Neuronal stem cell (in vitro differentiated cells): Measurements from ENCODE around the gene CSMD2.

Experiments used
- DNase-seq: peaks from one replicate; pipeline ENCODE4 v3.0.0-alpha.2; 2013; ENCODE audit warnings: low spot score
- H2AFZ ChIP-seq: one replicate; pipeline ENCODE4 v1.6.1; 2013; ENCODE audit warnings: mild to moderate bottlenecking, low read length, inconsistent platforms
- H2AK5ac ChIP-seq: 2 replicates; pipeline ENCODE4 v1.6.1; 2013; ENCODE audit warnings: low read depth, mild to moderate bottlenecking, inconsistent platforms, low read length, moderate library complexity, mixed read lengths
- H2BK120ac ChIP-seq: 2 replicates; pipeline ENCODE4 v1.6.1; 2013; ENCODE audit warnings: low read depth, mild to moderate bottlenecking, inconsistent platforms, low read length, moderate library complexity, mixed read lengths
- H2BK12ac ChIP-seq: one replicate; pipeline ENCODE4 v1.6.1; 2013; ENCODE audit warnings: low read length, inconsistent platforms
- H2BK15ac ChIP-seq: 2 replicates; pipeline ENCODE4 v1.6.1; 2013; ENCODE audit warnings: mild to moderate bottlenecking, low read length, inconsistent platforms, mixed read lengths
- H2BK5ac ChIP-seq: one replicate; pipeline ENCODE4 v1.6.1; 2013; ENCODE audit warnings: inconsistent platforms, mild to moderate bottlenecking, low read length, moderate library complexity
- H3K14ac ChIP-seq: one replicate; pipeline ENCODE4 v1.6.1; 2013; ENCODE audit warnings: low read length, inconsistent platforms
- H3K18ac ChIP-seq: 2 replicates; pipeline ENCODE4 v1.6.1; 2013; ENCODE audit warnings: low read length, inconsistent platforms
- H3K23ac ChIP-seq: 2 replicates; pipeline ENCODE4 v1.6.1; 2013; ENCODE audit warnings: low read depth, mild to moderate bottlenecking, mixed read lengths, low read length, inconsistent platforms; ENCODE audit not compliant: poor library complexity
- H3K27ac ChIP-seq: replicated peaks from 3 replicates; pipeline ENCODE4 v1.5.1; 2013; ENCODE audit warnings: low read length, inconsistent platforms
- H3K27me3 ChIP-seq, 3 experiments: 2 replicates each; pipeline ENCODE4 v1.6.1; 2013; ENCODE audit warnings: low read length in 3 of 3, mild to moderate bottlenecking in 2 of 3, inconsistent platforms in 1 of 3, low read depth in 1 of 3, mixed read lengths in 1 of 3, moderate library complexity in 1 of 3; ENCODE audit not compliant: control insufficient read depth in 3 of 3, insufficient read depth in 3 of 3
- H3K36me3 ChIP-seq, 2 donors: replicated peaks in 1 of 2; 2 replicates each; pipeline ENCODE4 v1.6.1; 2013; ENCODE audit warnings: low read length in 2 of 2; ENCODE audit not compliant: control insufficient read depth in 2 of 2, insufficient read depth in 2 of 2
- H3K4ac ChIP-seq: 2 replicates; pipeline ENCODE4 v1.6.1; 2013; ENCODE audit warnings: inconsistent platforms, mild to moderate bottlenecking, low read length, moderate library complexity
- H3K4me1 ChIP-seq, 2 donors: 1 replicate in 1 of 2; 2 replicates in 1 of 2; pipeline ENCODE4 v1.6.1; 2013; ENCODE audit warnings: low read length in 2 of 2, low read depth in 1 of 2; ENCODE audit not compliant: control insufficient read depth in 2 of 2, insufficient read depth in 1 of 2
- H3K4me2 ChIP-seq: one replicate; pipeline ENCODE4 v1.6.1; 2013; ENCODE audit warnings: mild to moderate bottlenecking, low read length, inconsistent platforms; ENCODE audit not compliant: insufficient read depth, poor library complexity, severe bottlenecking
- H3K4me3 ChIP-seq, 2 donors: 2 replicates each; pipeline ENCODE4 v1.5.1; 2013; ENCODE audit warnings: low read length in 2 of 2, mild to moderate bottlenecking in 2 of 2, inconsistent platforms in 1 of 2, moderate library complexity in 1 of 2
- H3K79me1 ChIP-seq: one replicate; pipeline ENCODE4 v1.6.1; 2013; ENCODE audit warnings: low read depth, mild to moderate bottlenecking, inconsistent platforms, low read length, moderate library complexity
- H3K9ac ChIP-seq: one replicate; pipeline ENCODE4 v1.6.1; 2013; ENCODE audit warnings: mild to moderate bottlenecking, low read depth, low read length, inconsistent platforms; ENCODE audit not compliant: poor library complexity
- H3K9me3 ChIP-seq, 2 donors: replicated peaks in 1 of 2; 2 replicates each; pipeline versions ENCODE3 to v1.6.1; 2013; ENCODE audit warnings: low read length in 2 of 2, mild to moderate bottlenecking in 2 of 2, inconsistent platforms in 1 of 2, low read depth in 1 of 2, mixed read lengths in 1 of 2, moderate library complexity in 1 of 2; ENCODE audit not compliant: control insufficient read depth in 2 of 2, insufficient read depth in 1 of 2
- H4K8ac ChIP-seq: one replicate; pipeline ENCODE4 v1.6.1; 2013; ENCODE audit warnings: low read depth, mild to moderate bottlenecking, inconsistent platforms, low read length, moderate library complexity
- H4K91ac ChIP-seq: one replicate; pipeline ENCODE4 v1.6.1; 2013; ENCODE audit warnings: low read length, low read depth, mild to moderate bottlenecking, inconsistent platforms; ENCODE audit not compliant: poor library complexity
- WGBS, 2 donors: extraction: QIAGEN DNeasy Blood & Tissue Kit; methylation state at CpG; one replicate each; pipeline ENCODE4 v1.1.7; 2013; ENCODE audit warnings: missing lambda C conversion rate in 2 of 2, mixed read lengths in 1 of 2; ENCODE audit not compliant: insufficient read length in 2 of 2, insufficient replicate concordance in 1 of 2; ENCODE audit errors: extremely low coverage in 2 of 2; 5-methylcytosine and 5-hydroxymethylcytosine counted together

Gene CSMD2

GRCh38 chr1:33898881-33899280 lies 266.1 kb downstream of the CSMD2 start:
- no peaks in the 10 kb centered on the region for H3K36me3 ChIP-seq
- H3K27ac ChIP-seq = no peak overlapping the region
- no peak overlapping the region for H2BK5ac ChIP-seq
- no peak overlapping the region for H3K18ac ChIP-seq
- H3K9ac ChIP-seq = no peak overlapping the region
- H2BK120ac ChIP-seq = no peak overlapping the region
- no peaks in the 10 kb centered on the region for H3K4me1 ChIP-seq
- no peak overlapping the region for H3K14ac ChIP-seq
- H3K79me1 ChIP-seq = no peaks in the 10 kb centered on the region
- no peak overlapping the region for H2BK12ac ChIP-seq
- no peak overlapping the region for H2AK5ac ChIP-seq
- no peak overlapping the region for H4K91ac ChIP-seq
- no peak overlapping the region for H3K23ac ChIP-seq
- no CpG with 5 or more reads among the region's 9 CpGs for WGBS, 2 donors
- no peaks in the 10 kb centered on the region for H3K9me3 ChIP-seq
- no peak overlapping the region for H2AFZ ChIP-seq
- no peak overlapping the region for H4K8ac ChIP-seq
- no peak overlapping the region for H3K4me3 ChIP-seq
- H3K4me2 ChIP-seq = no peak overlapping the region
- no peak overlapping the region for H3K4ac ChIP-seq
- no peak for DNase-seq
- no peaks in the 10 kb centered on the region for H3K27me3 ChIP-seq
- H2BK15ac ChIP-seq = no peak overlapping the region

- WGBS, 2 donors = no CpG with 5 or more reads among the region's 3 CpGs
- Histone ChIP-seq H3K4ac (no peak overlapping the region), H4K91ac (no peak overlapping the region), H3K9ac (no peak overlapping the region), H3K27me3 (no peaks in the 10 kb centered on the region), H3K23ac (no peak overlapping the region), H3K4me2 (no peak overlapping the region), H2AK5ac (no peak overlapping the region), H3K9me3 (no peaks in the 10 kb centered on the region), H4K8ac (no peak overlapping the region), H3K36me3 (no peaks in the 10 kb centered on the region), H3K14ac (no peak overlapping the region), H2BK5ac (no peak overlapping the region), H2BK15ac (no peak overlapping the region), H3K4me3 (no peak overlapping the region), H3K18ac (no peak overlapping the region), H3K79me1 (no peaks in the 10 kb centered on the region), H3K4me1 (peaks cover 0 to 3% of the 10 kb centered on the region in 2 donors), H2BK120ac (no peak overlapping the region), H2AFZ (no peak overlapping the region), H2BK12ac (no peak overlapping the region), H3K27ac (no peak overlapping the region)
- no peak for DNase-seq
These were observed 266.6 kb downstream of the CSMD2 start for GRCh38 chr1:33898406-33898805.

- H2BK15ac ChIP-seq = no peak overlapping the region
- H3K9me3 ChIP-seq = no peaks in the 10 kb centered on the region
- H3K18ac ChIP-seq = no peak overlapping the region
- no peak overlapping the region for H3K4ac ChIP-seq
- no peaks in the 10 kb centered on the region for H3K36me3 ChIP-seq
- H3K27ac ChIP-seq = no peak overlapping the region
- H3K4me2 ChIP-seq = no peak overlapping the region
- H3K4me3 ChIP-seq = no peak overlapping the region
- H4K8ac ChIP-seq = no peak overlapping the region
- H3K27me3 ChIP-seq = no peaks in the 10 kb centered on the region
- WGBS, 2 donors = no CpG with 5 or more reads among the region's 5 CpGs
- H3K79me1 ChIP-seq = no peaks in the 10 kb centered on the region
- H3K4me1 ChIP-seq = peaks cover 0 to 4% of the 10 kb centered on the region in 2 donors
- no peak for DNase-seq
- H2AK5ac ChIP-seq = no peak overlapping the region
- no peak overlapping the region for H3K23ac ChIP-seq
- no peak overlapping the region for H2AFZ ChIP-seq
- no peak overlapping the region for H3K9ac ChIP-seq
- H4K91ac ChIP-seq = no peak overlapping the region
- H3K14ac ChIP-seq = no peak overlapping the region
- no peak overlapping the region for H2BK5ac ChIP-seq
- H2BK12ac ChIP-seq = no peak overlapping the region
- no peak overlapping the region for H2BK120ac ChIP-seq
These were observed 267.8 kb downstream of the CSMD2 start for GRCh38 chr1:33897092-33897725.

DNA sequence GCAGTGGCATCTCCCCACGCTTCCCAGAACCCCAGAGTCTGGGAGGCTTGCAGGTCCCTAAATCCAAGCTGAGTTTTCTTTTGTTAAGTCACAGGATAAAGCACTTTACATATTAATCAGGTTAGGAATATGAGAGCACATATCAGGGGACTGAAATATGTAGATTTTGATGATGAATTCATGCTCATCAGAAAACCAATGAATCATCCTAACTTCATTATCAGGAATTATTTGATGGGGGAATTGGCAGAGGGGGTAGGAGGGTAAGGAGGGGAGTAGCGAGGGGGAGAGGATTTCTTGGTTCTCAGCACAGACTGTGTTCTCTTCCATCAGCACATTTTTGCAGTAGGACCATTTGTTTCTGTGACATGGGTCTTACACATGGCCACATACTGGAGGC lies 269.1 kb downstream of the CSMD2 start:
- no peaks in the 10 kb centered on the region for H3K27me3 ChIP-seq
- no peak overlapping the region for H3K4me2 ChIP-seq
- H3K14ac ChIP-seq = no peak overlapping the region
- WGBS, 2 donors = no CpG with 5 or more reads among the region's 2 CpGs
- H3K36me3 ChIP-seq = no peaks in the 10 kb centered on the region
- no peak overlapping the region for H3K23ac ChIP-seq
- no peak overlapping the region for H2BK15ac ChIP-seq
- no peak for DNase-seq
- H3K9me3 ChIP-seq = no peaks in the 10 kb centered on the region
- no peak overlapping the region for H2BK12ac ChIP-seq
- no peak overlapping the region for H2AK5ac ChIP-seq
- no peak overlapping the region for H4K8ac ChIP-seq
- H3K4me3 ChIP-seq = no peak overlapping the region
- peaks cover 0 to 4% of the 10 kb centered on the region in 2 donors for H3K4me1 ChIP-seq
- no peak overlapping the region for H3K4ac ChIP-seq
- no peaks in the 10 kb centered on the region for H3K79me1 ChIP-seq
- no peak overlapping the region for H3K18ac ChIP-seq
- H2BK120ac ChIP-seq = no peak overlapping the region
- no peak overlapping the region for H2BK5ac ChIP-seq
- no peak overlapping the region for H3K27ac ChIP-seq
- no peak overlapping the region for H4K91ac ChIP-seq
- H2AFZ ChIP-seq = no peak overlapping the region
- H3K9ac ChIP-seq = no peak overlapping the region
